Esophagus muscularis mucosa (tissue), 4 donors: ENCODE results near the gene KIF26B. TPM values are rescaled to one million over a fixed set of nuclear protein-coding genes. Genes with fewer than 3 reads are reported as not detected.

Experiments
- DNase-seq: peaks from one replicate; pipeline ENCODE4 v3.0.0-alpha.2; 2017; ENCODE audit errors: extremely low spot score
- H3K27ac ChIP-seq, 4 donors: fragments of 200-600 bp; sonication (generic); replicated peaks in 1 of 4; 1 replicate in 3 of 4; 2 replicates in 1 of 4; pipeline ENCODE4 v1.5.1; 2016 to 2019; ENCODE audit warnings: mild to moderate bottlenecking in 1 of 4
- H3K27me3 ChIP-seq, 4 donors: fragments of 200-600 bp; sonication (generic); one replicate each; pipeline versions ENCODE4 v1.5.1 to v1.6.0; 2016 to 2019
- H3K36me3 ChIP-seq, 4 donors: fragments of 200-600 bp; sonication (generic); one replicate each; pipeline ENCODE4 v1.5.1; 2016 to 2019
- H3K4me1 ChIP-seq, 4 donors: fragments of 200-600 bp; sonication (generic); one replicate each; pipeline ENCODE4 v1.5.1; 2016 to 2019
- H3K4me3 ChIP-seq, 4 donors: fragments of 200-600 bp; sonication (generic); 1 replicate in 2 of 4; 2 replicates in 2 of 4; pipeline ENCODE4 v1.5.1; 2016 to 2019; ENCODE audit warnings: mild to moderate bottlenecking in 4 of 4, moderate library complexity in 1 of 4
- H3K9me3 ChIP-seq, 4 donors: fragments of 200-600 bp; sonication (generic); 1 replicate in 3 of 4; 2 replicates in 1 of 4; pipeline ENCODE4 v1.5.1; 2016 to 2019
- EP300 ChIP-seq: sonication (generic); formaldehyde crosslinking; IDR thresholded peaks from one replicate; pipeline ENCODE4 v1.6.1; 2017; ENCODE audit warnings: antibody characterized with exemption
- POLR2A ChIP-seq: fragments of 450-650 bp; IDR thresholded peaks from one replicate; pipeline ENCODE4 v1.6.1; 2017; ENCODE audit warnings: antibody characterized with exemption, moderate library complexity, mild to moderate bottlenecking, low read depth
- POLR2AphosphoS5 ChIP-seq, 2 donors: sonication (generic); formaldehyde crosslinking; IDR thresholded peaks; one replicate each; pipeline ENCODE4 v1.6.1; 2017; ENCODE audit warnings: antibody characterized with exemption in 2 of 2
- WGBS: methylation state at CpG from one replicate; pipeline ENCODE4 v1.1.5; 2018; 5-methylcytosine and 5-hydroxymethylcytosine counted together
- intact Hi-C: fragments of 100-400 bp; cut with DNase I; formaldehyde crosslinking; loops from one replicate; pipeline ENCODE4 v1.15.1; 2023
- total RNA-seq, 4 donors: library from RNA; depleted of rRNA; stranded (reverse); fragments of >200 nt; gene quantifications; one replicate each; pipeline versions ENCODE4 v1.1.0 to v1.2.1, GENCODE V29; 2016
- TF ChIP-seq, protein P1 (sequence below), 3 experiments: fragments of 200-600 bp in 2 of 3; fragments of 450-650 bp in 1 of 3; sonication (generic) in 2 of 3; IDR thresholded peaks; one replicate each; pipeline ENCODE4 v1.5.1; 2017 to 2019; ENCODE audit warnings: antibody characterized with exemption in 3 of 3, mild to moderate bottlenecking in 2 of 3, moderate library complexity in 1 of 3

Gene KIF26B
- total RNA-seq, 4 donors from 2014 or later, result 0.13 to 3.7 (median 1.3) TPM

DNA sequence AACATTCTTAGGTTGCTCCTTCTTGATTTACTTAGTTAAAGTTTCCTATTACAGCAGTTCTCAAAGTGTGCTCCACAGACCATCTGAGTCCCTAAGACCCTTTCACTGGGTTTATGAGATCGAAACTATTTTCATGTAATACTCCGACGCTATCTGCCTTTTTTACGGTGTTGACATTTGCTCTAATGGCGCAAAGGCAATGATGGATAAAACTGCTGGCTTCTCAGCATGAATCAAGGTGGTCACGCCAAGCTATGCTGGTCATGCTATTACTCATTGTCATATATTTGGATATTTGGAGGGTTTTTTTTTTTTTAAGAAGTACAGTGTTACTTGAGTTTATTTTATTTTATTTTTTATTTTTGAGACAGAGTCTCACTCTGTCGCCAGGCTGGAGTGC is 235.1 kb downstream of the KIF26B start:
- H3K9me3 ChIP-seq, result no peaks in the 10 kb centered on the region
- 96% methylated on average over 7 of the region's 7 CpGs for WGBS
- intact Hi-C loops, result no loop called here
- H3K27ac ChIP-seq, result no peak overlapping the region
- no peak for DNase-seq
- no peaks in the 10 kb centered on the region for H3K4me1 ChIP-seq
- H3K27me3 ChIP-seq, result no peaks in the 10 kb centered on the region
- H3K36me3 ChIP-seq, result no peaks in the 10 kb centered on the region
- H3K4me3 ChIP-seq, result no peak overlapping the region
- TF ChIP-seq POLR2AphosphoS5 (IDR thresholded peaks at IDR 0.05) (no peak), EP300 (no peak), POLR2A (no peak)
- TF ChIP-seq, protein P1, sequence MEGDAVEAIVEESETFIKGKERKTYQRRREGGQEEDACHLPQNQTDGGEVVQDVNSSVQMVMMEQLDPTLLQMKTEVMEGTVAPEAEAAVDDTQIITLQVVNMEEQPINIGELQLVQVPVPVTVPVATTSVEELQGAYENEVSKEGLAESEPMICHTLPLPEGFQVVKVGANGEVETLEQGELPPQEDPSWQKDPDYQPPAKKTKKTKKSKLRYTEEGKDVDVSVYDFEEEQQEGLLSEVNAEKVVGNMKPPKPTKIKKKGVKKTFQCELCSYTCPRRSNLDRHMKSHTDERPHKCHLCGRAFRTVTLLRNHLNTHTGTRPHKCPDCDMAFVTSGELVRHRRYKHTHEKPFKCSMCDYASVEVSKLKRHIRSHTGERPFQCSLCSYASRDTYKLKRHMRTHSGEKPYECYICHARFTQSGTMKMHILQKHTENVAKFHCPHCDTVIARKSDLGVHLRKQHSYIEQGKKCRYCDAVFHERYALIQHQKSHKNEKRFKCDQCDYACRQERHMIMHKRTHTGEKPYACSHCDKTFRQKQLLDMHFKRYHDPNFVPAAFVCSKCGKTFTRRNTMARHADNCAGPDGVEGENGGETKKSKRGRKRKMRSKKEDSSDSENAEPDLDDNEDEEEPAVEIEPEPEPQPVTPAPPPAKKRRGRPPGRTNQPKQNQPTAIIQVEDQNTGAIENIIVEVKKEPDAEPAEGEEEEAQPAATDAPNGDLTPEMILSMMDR (IDR thresholded peaks at IDR 0.05), result no peak

DNA sequence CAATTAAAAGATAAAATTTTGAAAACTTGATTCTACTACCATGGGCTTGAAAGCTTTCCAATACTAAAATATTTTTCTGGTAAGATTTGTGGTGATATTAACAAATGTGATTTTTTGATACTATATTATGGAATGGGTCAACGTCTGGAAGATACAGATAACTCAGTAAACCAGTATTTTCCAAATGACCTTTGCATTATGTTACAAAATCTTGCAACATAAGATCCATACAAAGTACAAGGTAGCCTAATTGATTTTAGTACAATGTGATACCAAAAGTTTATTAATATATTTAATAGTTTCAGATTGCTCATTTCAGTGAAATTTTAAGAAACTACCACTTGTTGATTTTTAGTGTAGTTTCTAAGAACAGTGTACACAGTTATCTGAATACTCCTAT is 236.2 kb downstream of the KIF26B start:
- no peak for TF ChIP-seq POLR2A
- TF ChIP-seq, protein P1 (IDR thresholded peaks at IDR 0.05), result no peak
- TF ChIP-seq POLR2AphosphoS5 (IDR thresholded peaks at IDR 0.05), result no peak
- TF ChIP-seq EP300, result no peak
- 90% methylated on average over 1 of the region's 1 CpG for WGBS

DNA sequence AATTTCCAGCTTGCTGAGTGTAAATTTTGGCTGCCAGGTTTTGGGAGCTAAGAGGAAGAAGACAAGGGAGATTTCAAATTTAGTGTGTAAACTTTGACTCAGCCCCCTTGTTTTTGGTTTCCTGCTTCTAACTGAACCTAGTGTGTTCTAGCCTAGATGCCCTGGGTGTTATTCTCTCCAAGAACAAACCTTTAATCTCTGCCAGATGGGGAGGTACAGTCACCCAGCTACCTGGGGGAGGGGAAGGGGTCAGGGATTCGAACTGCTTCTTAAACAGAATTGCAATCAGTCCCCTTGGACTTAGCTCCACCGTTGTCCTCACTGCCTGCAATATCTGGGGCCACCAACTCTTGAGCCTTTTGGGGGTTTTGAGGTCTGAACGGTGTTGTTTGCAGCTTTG is 238.9 kb downstream of the KIF26B start:
- WGBS, result 88% methylated on average over 3 of the region's 3 CpGs
- TF ChIP-seq, protein P1 (IDR thresholded peaks at IDR 0.05), result no peak
- no peak for TF ChIP-seq POLR2AphosphoS5 (IDR thresholded peaks at IDR 0.05)
- no peak for TF ChIP-seq POLR2A
- TF ChIP-seq EP300, result no peak
- H3K27ac ChIP-seq, result no peak overlapping the region
- H3K9me3 ChIP-seq, result no peaks in the 10 kb centered on the region
- intact Hi-C loops, result no loop called here
- no peaks in the 10 kb centered on the region for H3K36me3 ChIP-seq
- H3K4me3 ChIP-seq, result no peak overlapping the region
- no peaks in the 10 kb centered on the region for H3K27me3 ChIP-seq
- DNase-seq, result no peak
- peaks cover 0 to 11% (median 8%) of the 10 kb centered on the region in 4 donors for H3K4me1 ChIP-seq

More for the DNA sequence above, 236.2 kb downstream of the KIF26B start:
- peaks cover 0 to 9% (median 6%) of the 10 kb centered on the region in 4 donors for H3K4me1 ChIP-seq
- DNase-seq, result no peak
- no peaks in the 10 kb centered on the region for H3K27me3 ChIP-seq
- no peaks in the 10 kb centered on the region for H3K9me3 ChIP-seq
- H3K27ac ChIP-seq, result no peak overlapping the region
- no peaks in the 10 kb centered on the region for H3K36me3 ChIP-seq
- H3K4me3 ChIP-seq, result no peak overlapping the region
- intact Hi-C loops, result no loop called here

DNA sequence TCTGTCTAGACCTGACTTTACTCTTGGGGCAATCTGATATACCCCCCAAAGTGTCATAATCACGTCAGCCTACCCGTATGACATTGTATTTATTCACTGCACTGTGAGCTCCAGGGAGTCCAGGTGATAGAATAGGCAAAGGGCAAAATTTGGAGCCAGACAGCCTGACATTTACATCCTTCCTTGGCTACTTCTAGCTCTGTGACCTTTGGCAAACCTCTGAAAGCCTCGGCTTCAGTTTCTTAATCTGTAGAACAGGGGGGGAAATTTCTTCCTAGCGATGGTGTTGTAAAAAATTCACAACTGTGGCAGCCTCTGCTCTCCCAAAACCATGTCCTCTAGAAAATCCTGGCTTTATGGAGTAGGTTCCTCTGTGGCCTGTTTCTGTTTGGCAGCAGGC is 240.9 kb downstream of the KIF26B start:
- Histone ChIP-seq H3K4me1 (peaks cover 0 to 11% (median 8%) of the 10 kb centered on the region in 4 donors), H3K27me3 (no peaks in the 10 kb centered on the region), H3K36me3 (no peaks in the 10 kb centered on the region), H3K9me3 (no peaks in the 10 kb centered on the region), H3K4me3 (no peak overlapping the region), H3K27ac (no peak overlapping the region)
- intact Hi-C loops, result no loop called here
- no peak for TF ChIP-seq POLR2AphosphoS5 (IDR thresholded peaks at IDR 0.05)
- no peak for TF ChIP-seq POLR2A
- no peak for TF ChIP-seq EP300
- TF ChIP-seq, protein P1 (IDR thresholded peaks at IDR 0.05), result no peak
- 32% methylated on average over 4 of the region's 4 CpGs for WGBS
- no peak for DNase-seq

DNA sequence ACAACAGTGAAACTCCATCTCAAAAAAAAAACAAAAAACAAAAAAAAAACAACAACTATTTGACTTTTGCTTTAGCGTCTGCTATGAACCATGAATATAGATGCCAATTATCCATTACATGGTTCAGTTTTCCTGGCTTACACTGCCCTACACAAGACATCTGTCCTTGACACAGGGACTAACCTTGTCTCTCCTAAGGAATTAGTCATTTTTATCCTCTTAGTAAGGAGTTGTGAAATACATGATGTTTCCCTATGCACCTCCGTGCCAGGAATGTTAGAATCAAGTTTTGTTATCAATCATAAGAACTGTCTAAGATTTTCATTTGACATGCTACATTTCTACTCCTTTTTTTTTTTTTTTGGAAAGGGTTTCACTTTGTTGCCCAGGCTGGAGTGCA is 241.8 kb downstream of the KIF26B start:
- no peaks in the 10 kb centered on the region for H3K27me3 ChIP-seq
- H3K36me3 ChIP-seq, result no peaks in the 10 kb centered on the region
- no peak for DNase-seq
- no peak overlapping the region for H3K27ac ChIP-seq
- TF ChIP-seq EP300 (no peak), POLR2AphosphoS5 (IDR thresholded peaks at IDR 0.05) (no peak), POLR2A (no peak)
- TF ChIP-seq, protein P1 (IDR thresholded peaks at IDR 0.05), result no peak
- H3K4me1 ChIP-seq, result peaks cover 0 to 11% (median 8%) of the 10 kb centered on the region in 4 donors
- WGBS, result 79% methylated on average over 2 of the region's 2 CpGs
- no peaks in the 10 kb centered on the region for H3K9me3 ChIP-seq
- intact Hi-C loops, result no loop called here
- H3K4me3 ChIP-seq, result no peak overlapping the region
